RWPE2 (cell line): ENCODE results near the gene HAL.
A peak's percentile ranks its signal among the peaks of the same experiment; 100 is the strongest.

Experiments
- ATAC-seq: fragments of 200-7000 bp; cut with Tn5 transposase; 3 replicates; pipeline ENCODE4 v1.9.1; 2021; ENCODE audit warnings: low read depth
- DNase-seq: peaks from one replicate; pipeline ENCODE4 v3.0.0-alpha.2; 2020; ENCODE audit warnings: low spot score
- H3K27ac ChIP-seq: fragments of 450-650 bp; 2 replicates; pipeline ENCODE4 v1.5.1; 2017; ENCODE audit warnings: mild to moderate bottlenecking; ENCODE audit not compliant: poor library complexity, severe bottlenecking
- H3K27me3 ChIP-seq: fragments of 250-450 bp; sonication (Bioruptor Pico); 2 replicates; pipeline ENCODE4 v1.5.1; 2021; ENCODE audit warnings: mild to moderate bottlenecking, moderate library complexity; ENCODE audit not compliant: insufficient read depth, poor library complexity, severe bottlenecking
- H3K36me3 ChIP-seq: fragments of 250-450 bp; sonication (Bioruptor Pico); 2 replicates; pipeline ENCODE4 v1.5.1; 2020; ENCODE audit warnings: low read depth, mild to moderate bottlenecking, moderate library complexity
- H3K4me1 ChIP-seq: fragments of 250-450 bp; sonication (Bioruptor Pico); 2 replicates; pipeline ENCODE4 v1.5.1; 2021; ENCODE audit warnings: mild to moderate bottlenecking, moderate library complexity; ENCODE audit not compliant: insufficient read depth, poor library complexity, severe bottlenecking
- H3K4me3 ChIP-seq: fragments of 250-450 bp; sonication (Bioruptor Pico); 2 replicates; pipeline ENCODE4 v1.5.1; 2021; ENCODE audit warnings: mild to moderate bottlenecking, moderate library complexity; ENCODE audit not compliant: severe bottlenecking
- H3K9me3 ChIP-seq: fragments of 250-450 bp; sonication (Bioruptor Pico); 2 replicates; pipeline ENCODE4 v1.5.1; 2021; ENCODE audit warnings: mild to moderate bottlenecking, moderate library complexity; ENCODE audit not compliant: severe bottlenecking
- TF ChIP-seq, protein P1 (sequence below): fragments of 450-650 bp; IDR thresholded peaks from one replicate; pipeline ENCODE4 v1.5.1; 2017; ENCODE audit warnings: mild to moderate bottlenecking, moderate library complexity; ENCODE audit not compliant: poor library complexity, severe bottlenecking

HAL gene

GRCh38 chr12:95944108-95944704, 51.9 kb downstream of the HAL start:
- H3K27me3 ChIP-seq = no peaks in the 10 kb centered on the region
- no peak for ATAC-seq
- no peak for DNase-seq
- H3K36me3 ChIP-seq = no peaks in the 10 kb centered on the region
- H3K4me3 ChIP-seq = no peak overlapping the region
- TF ChIP-seq, protein P1, sequence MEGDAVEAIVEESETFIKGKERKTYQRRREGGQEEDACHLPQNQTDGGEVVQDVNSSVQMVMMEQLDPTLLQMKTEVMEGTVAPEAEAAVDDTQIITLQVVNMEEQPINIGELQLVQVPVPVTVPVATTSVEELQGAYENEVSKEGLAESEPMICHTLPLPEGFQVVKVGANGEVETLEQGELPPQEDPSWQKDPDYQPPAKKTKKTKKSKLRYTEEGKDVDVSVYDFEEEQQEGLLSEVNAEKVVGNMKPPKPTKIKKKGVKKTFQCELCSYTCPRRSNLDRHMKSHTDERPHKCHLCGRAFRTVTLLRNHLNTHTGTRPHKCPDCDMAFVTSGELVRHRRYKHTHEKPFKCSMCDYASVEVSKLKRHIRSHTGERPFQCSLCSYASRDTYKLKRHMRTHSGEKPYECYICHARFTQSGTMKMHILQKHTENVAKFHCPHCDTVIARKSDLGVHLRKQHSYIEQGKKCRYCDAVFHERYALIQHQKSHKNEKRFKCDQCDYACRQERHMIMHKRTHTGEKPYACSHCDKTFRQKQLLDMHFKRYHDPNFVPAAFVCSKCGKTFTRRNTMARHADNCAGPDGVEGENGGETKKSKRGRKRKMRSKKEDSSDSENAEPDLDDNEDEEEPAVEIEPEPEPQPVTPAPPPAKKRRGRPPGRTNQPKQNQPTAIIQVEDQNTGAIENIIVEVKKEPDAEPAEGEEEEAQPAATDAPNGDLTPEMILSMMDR = no peak
- no peaks in the 10 kb centered on the region for H3K9me3 ChIP-seq
- no peaks in the 10 kb centered on the region for H3K4me1 ChIP-seq
- H3K27ac ChIP-seq = no peak overlapping the region

DNA sequence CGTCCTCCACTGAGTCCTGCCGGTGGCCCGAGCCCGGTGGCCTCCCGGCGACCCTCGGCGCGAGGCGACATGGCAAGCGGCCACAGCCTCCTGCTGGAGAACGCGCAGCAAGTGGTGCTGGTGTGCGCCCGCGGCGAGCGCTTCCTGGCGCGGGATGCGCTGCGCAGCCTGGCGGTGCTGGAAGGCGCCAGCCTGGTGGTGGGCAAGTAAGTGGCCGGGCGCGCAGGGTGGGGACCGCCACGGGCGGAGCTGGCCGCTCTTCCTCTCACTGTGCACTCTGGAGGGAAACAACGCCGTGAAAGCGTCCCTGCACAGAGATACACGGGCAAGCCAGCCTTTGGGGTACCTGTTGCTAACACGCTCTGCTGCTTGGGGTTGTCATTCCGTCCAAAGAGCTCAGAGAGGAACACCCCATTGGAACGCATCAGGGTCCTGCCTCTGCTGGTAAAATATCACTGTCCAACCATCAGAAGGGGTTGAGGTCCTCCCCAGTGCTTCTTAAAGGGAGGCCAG, 52.8 kb downstream of the HAL start, which contains the start of gene AMDHD1:
AMDHD1 (plus strand) TSS at position 2 of the 513 bp plus-strand sequence; CDS start at position 70, 68 bp downstream.
- ATAC-seq (peak; percentile 73), DNase-seq (no peak)
- Histone ChIP-seq H3K27me3 (no peaks in the 10 kb centered on the region), H3K4me3 (peak within 1 kb of the TSS; percentile 66), H3K4me1 (no peaks in the 10 kb centered on the region), H3K27ac (peak within 1 kb of the TSS; percentile 50), H3K36me3 (no peaks in the 10 kb centered on the region), H3K9me3 (no peaks in the 10 kb centered on the region)
- TF ChIP-seq, protein P1 = peak; percentile 21

DNA sequence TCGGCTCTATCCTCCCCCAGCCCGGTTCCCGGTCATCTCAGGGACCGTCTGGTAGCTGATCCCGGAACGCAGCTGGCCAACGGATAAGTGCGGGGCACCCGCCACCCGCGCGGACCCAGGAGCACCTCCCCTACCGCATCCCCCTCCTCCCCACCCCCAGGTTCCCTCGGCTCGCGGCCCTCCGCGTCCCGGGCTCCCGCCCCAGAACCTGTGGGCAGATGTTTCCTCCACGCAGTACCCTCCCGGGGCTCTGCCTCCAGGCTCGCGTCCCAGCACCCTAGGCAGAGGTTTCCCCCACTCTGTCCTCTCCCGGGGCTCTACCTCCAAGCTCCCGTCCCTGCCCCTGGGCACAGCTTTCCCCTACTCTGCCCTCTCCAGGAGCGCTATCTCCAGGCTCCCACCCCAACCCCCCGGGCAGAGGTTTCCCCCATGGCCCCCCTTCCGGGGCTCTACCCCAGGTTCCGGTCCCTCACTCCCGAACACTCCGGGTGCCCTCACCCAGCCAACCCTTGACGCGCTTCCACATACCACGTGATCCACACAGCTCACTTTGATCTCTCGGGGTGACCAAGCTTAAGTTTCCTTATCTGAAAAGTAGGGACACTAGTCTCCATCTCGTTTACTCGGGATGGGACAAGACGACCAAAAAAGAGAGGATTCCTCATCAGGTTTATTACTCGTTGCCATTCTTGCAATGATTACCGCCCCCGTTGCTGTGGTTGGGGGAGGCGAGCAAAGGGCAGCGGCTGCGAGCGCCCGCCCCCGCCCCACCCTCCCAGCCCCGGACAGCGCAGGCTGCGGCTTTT, 53.4 kb downstream of the HAL start, which contains the start of gene CCDC38:
CCDC38 (minus strand) TSS at position 91 of the 806 bp plus-strand sequence. CDS start 6,105 bp downstream, outside the sequence.
- TF ChIP-seq, protein P1 = no peak
- DNase-seq (peak; percentile 82), ATAC-seq (peak; percentile 89)
- H3K4me1 ChIP-seq = no peaks in the 10 kb centered on the region
- H3K27me3 ChIP-seq = no peaks in the 10 kb centered on the region
- no peaks in the 10 kb centered on the region for H3K9me3 ChIP-seq
- H3K27ac ChIP-seq = peak within 1 kb of the TSS; percentile 50
- H3K36me3 ChIP-seq = no peaks in the 10 kb centered on the region
- peak within 1 kb of the TSS; percentile 66 for H3K4me3 ChIP-seq

GRCh38 chr12:95942101-95942523, 54.0 kb downstream of the HAL start:
- Histone ChIP-seq H3K4me1 (no peaks in the 10 kb centered on the region), H3K4me3 (peak overlapping the region; percentile 66), H3K27ac (peak overlapping the region; percentile 50), H3K9me3 (no peaks in the 10 kb centered on the region), H3K36me3 (no peaks in the 10 kb centered on the region), H3K27me3 (no peaks in the 10 kb centered on the region)
- no peak; the same call in 2 of the 3 replicates for ATAC-seq
- TF ChIP-seq, protein P1 = no peak
- no peak for DNase-seq
